ENCODE data around the gene IFIH1.

The IFIH1 gene

GRCh38 chr2:162254236-162254871 is 64.1 kb downstream of the IFIH1 start:
- Histone ChIP-seq H3K9ac (ENCODE audit: low read depth, low read length, poor library complexity) (no peak overlapping the region), H2BK120ac (ENCODE audit: low read depth, low read length) (no peak overlapping the region), H3K18ac (ENCODE audit: low read length) (no peak overlapping the region), H2AFZ (ENCODE audit: low read length) (no peak overlapping the region), H2BK15ac (ENCODE audit: low read length) (no peak overlapping the region), H3K4me3 (ENCODE audit: low read length in 2 of 2) (no peak overlapping the region), H3K4ac (ENCODE audit: low read length) (no peak overlapping the region), H2AK5ac (ENCODE audit: low read depth, low read length) (no peak overlapping the region), H4K8ac (ENCODE audit: low read depth, low read length) (no peak overlapping the region), H3K4me1 (ENCODE audit: control insufficient read depth in 2 of 2, insufficient read depth in 1 of 2, low read depth in 1 of 2, low read length in 2 of 2) (no peaks in the 10 kb centered on the region), H3K23ac (ENCODE audit: low read depth, low read length, poor library complexity) (no peak overlapping the region), H3K27me3 (ENCODE audit: control insufficient read depth in 3 of 3, insufficient read depth in 3 of 3, low read depth in 1 of 3, low read length in 3 of 3) (no peaks in the 10 kb centered on the region), H3K4me2 (ENCODE audit: insufficient read depth, low read length, poor library complexity, severe bottlenecking) (no peak overlapping the region), H4K91ac (ENCODE audit: low read depth, low read length, poor library complexity) (no peak overlapping the region), H3K36me3 (replicated peaks in 1 of 2; ENCODE audit: control insufficient read depth in 2 of 2, insufficient read depth in 2 of 2, low read length in 2 of 2) (no peaks in the 10 kb centered on the region), H2BK12ac (ENCODE audit: low read length) (no peak overlapping the region), H2BK5ac (ENCODE audit: low read length) (no peak overlapping the region), H3K14ac (ENCODE audit: low read length) (no peak overlapping the region), H3K79me1 (ENCODE audit: low read depth, low read length) (no peaks in the 10 kb centered on the region), H3K27ac (replicated peaks; ENCODE audit: low read length) (no peak overlapping the region), H3K9me3 (replicated peaks in 1 of 2; ENCODE audit: control insufficient read depth in 2 of 2, insufficient read depth in 1 of 2, low read depth in 1 of 2, low read length in 2 of 2) (no peaks in the 10 kb centered on the region)
- no peak for DNase-seq (ENCODE audit: low spot score)
- no CpG with 5 or more reads among the region's 2 CpGs for WGBS, 2 donors (ENCODE audit: extremely low coverage in 2 of 2, insufficient read length in 2 of 2, insufficient replicate concordance in 1 of 2)

- no peak overlapping the region for H2AFZ ChIP-seq (ENCODE audit: low read length)
- no peak overlapping the region for H3K4ac ChIP-seq (ENCODE audit: low read length)
- no peaks in the 10 kb centered on the region for H3K9me3 ChIP-seq (replicated peaks in 1 of 2; ENCODE audit: control insufficient read depth in 2 of 2, insufficient read depth in 1 of 2, low read depth in 1 of 2, low read length in 2 of 2)
- no peak overlapping the region for H2BK15ac ChIP-seq (ENCODE audit: low read length)
- no peaks in the 10 kb centered on the region for H3K36me3 ChIP-seq (replicated peaks in 1 of 2; ENCODE audit: control insufficient read depth in 2 of 2, insufficient read depth in 2 of 2, low read length in 2 of 2)
- no peaks in the 10 kb centered on the region for H3K27me3 ChIP-seq (ENCODE audit: control insufficient read depth in 3 of 3, insufficient read depth in 3 of 3, low read depth in 1 of 3, low read length in 3 of 3)
- H4K91ac ChIP-seq (ENCODE audit: low read depth, low read length, poor library complexity), result no peak overlapping the region
- no peaks in the 10 kb centered on the region for H3K4me1 ChIP-seq (ENCODE audit: control insufficient read depth in 2 of 2, insufficient read depth in 1 of 2, low read depth in 1 of 2, low read length in 2 of 2)
- DNase-seq (ENCODE audit: low spot score), result no peak
- H3K9ac ChIP-seq (ENCODE audit: low read depth, low read length, poor library complexity), result no peak overlapping the region
- no peaks in the 10 kb centered on the region for H3K79me1 ChIP-seq (ENCODE audit: low read depth, low read length)
- H4K8ac ChIP-seq (ENCODE audit: low read depth, low read length), result no peak overlapping the region
- no peak overlapping the region for H3K18ac ChIP-seq (ENCODE audit: low read length)
- no peak overlapping the region for H2AK5ac ChIP-seq (ENCODE audit: low read depth, low read length)
- H2BK5ac ChIP-seq (ENCODE audit: low read length), result no peak overlapping the region
- no peak overlapping the region for H2BK12ac ChIP-seq (ENCODE audit: low read length)
- H2BK120ac ChIP-seq (ENCODE audit: low read depth, low read length), result no peak overlapping the region
- no peak overlapping the region for H3K4me3 ChIP-seq (ENCODE audit: low read length in 2 of 2)
- no CpG with 5 or more reads among the region's 3 CpGs for WGBS, 2 donors (ENCODE audit: extremely low coverage in 2 of 2, insufficient read length in 2 of 2, insufficient replicate concordance in 1 of 2)
- no peak overlapping the region for H3K4me2 ChIP-seq (ENCODE audit: insufficient read depth, low read length, poor library complexity, severe bottlenecking)
- H3K27ac ChIP-seq (replicated peaks; ENCODE audit: low read length), result no peak overlapping the region
- no peak overlapping the region for H3K14ac ChIP-seq (ENCODE audit: low read length)
- H3K23ac ChIP-seq (ENCODE audit: low read depth, low read length, poor library complexity), result no peak overlapping the region
Measured at GRCh38 chr2:162253435-162253834, 65.0 kb downstream of the IFIH1 start.

DNA sequence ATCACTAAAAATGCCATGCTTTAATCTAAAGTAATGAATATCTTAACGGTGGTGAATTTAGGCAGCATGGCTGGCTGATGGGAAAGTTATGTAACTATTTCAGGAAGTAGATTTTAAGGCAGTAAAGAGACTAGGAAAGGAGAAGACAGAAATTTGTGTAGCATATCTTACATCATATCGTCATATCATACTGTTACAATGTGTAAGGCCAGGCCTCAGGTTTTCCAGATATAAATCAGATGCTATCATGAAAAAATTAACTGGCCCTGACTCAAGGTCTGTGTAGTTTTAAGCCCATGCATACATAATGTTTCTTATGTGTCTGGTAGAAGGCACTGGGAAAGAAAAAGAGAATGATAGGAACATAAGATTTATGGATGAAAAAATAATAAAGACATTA is 66.3 kb downstream of the IFIH1 start:
- no CpG with 5 or more reads among the region's 2 CpGs for WGBS, 2 donors (ENCODE audit: extremely low coverage in 2 of 2, insufficient read length in 2 of 2, insufficient replicate concordance in 1 of 2)

GRCh38 chr2:162245781-162246180 is 72.7 kb downstream of the IFIH1 start:
- H2BK15ac ChIP-seq (ENCODE audit: low read length), result no peak overlapping the region
- H2BK5ac ChIP-seq (ENCODE audit: low read length), result no peak overlapping the region
- no peak overlapping the region for H2BK120ac ChIP-seq (ENCODE audit: low read depth, low read length)
- H3K9ac ChIP-seq (ENCODE audit: low read depth, low read length, poor library complexity), result no peak overlapping the region
- H3K4me2 ChIP-seq (ENCODE audit: insufficient read depth, low read length, poor library complexity, severe bottlenecking), result no peak overlapping the region
- H2BK12ac ChIP-seq (ENCODE audit: low read length), result no peak overlapping the region
- H3K4me3 ChIP-seq (ENCODE audit: low read length in 2 of 2), result no peak overlapping the region
- H3K4me1 ChIP-seq (ENCODE audit: control insufficient read depth in 2 of 2, insufficient read depth in 1 of 2, low read depth in 1 of 2, low read length in 2 of 2), result peaks cover 0 to 2% of the 10 kb centered on the region in 2 donors
- H2AFZ ChIP-seq (ENCODE audit: low read length), result no peak overlapping the region
- H4K8ac ChIP-seq (ENCODE audit: low read depth, low read length), result no peak overlapping the region
- H4K91ac ChIP-seq (ENCODE audit: low read depth, low read length, poor library complexity), result no peak overlapping the region
- H3K9me3 ChIP-seq (replicated peaks in 1 of 2; ENCODE audit: control insufficient read depth in 2 of 2, insufficient read depth in 1 of 2, low read depth in 1 of 2, low read length in 2 of 2), result no peaks in the 10 kb centered on the region
- no peaks in the 10 kb centered on the region for H3K79me1 ChIP-seq (ENCODE audit: low read depth, low read length)
- no peak overlapping the region for H2AK5ac ChIP-seq (ENCODE audit: low read depth, low read length)
- H3K27me3 ChIP-seq (ENCODE audit: control insufficient read depth in 3 of 3, insufficient read depth in 3 of 3, low read depth in 1 of 3, low read length in 3 of 3), result no peaks in the 10 kb centered on the region
- no peak overlapping the region for H3K23ac ChIP-seq (ENCODE audit: low read depth, low read length, poor library complexity)
- DNase-seq (ENCODE audit: low spot score), result no peak
- H3K27ac ChIP-seq (replicated peaks; ENCODE audit: low read length), result no peak overlapping the region
- H3K18ac ChIP-seq (ENCODE audit: low read length), result no peak overlapping the region
- H3K4ac ChIP-seq (ENCODE audit: low read length), result no peak overlapping the region
- H3K14ac ChIP-seq (ENCODE audit: low read length), result no peak overlapping the region
- no peaks in the 10 kb centered on the region for H3K36me3 ChIP-seq (replicated peaks in 1 of 2; ENCODE audit: control insufficient read depth in 2 of 2, insufficient read depth in 2 of 2, low read length in 2 of 2)

More for the DNA sequence above, 66.3 kb downstream of the IFIH1 start:
- no peak overlapping the region for H3K18ac ChIP-seq (ENCODE audit: low read length)
- H4K91ac ChIP-seq (ENCODE audit: low read depth, low read length, poor library complexity), result no peak overlapping the region
- no peak overlapping the region for H2AK5ac ChIP-seq (ENCODE audit: low read depth, low read length)
- H2BK12ac ChIP-seq (ENCODE audit: low read length), result no peak overlapping the region
- no peak overlapping the region for H3K4ac ChIP-seq (ENCODE audit: low read length)
- no peaks in the 10 kb centered on the region for H3K9me3 ChIP-seq (replicated peaks in 1 of 2; ENCODE audit: control insufficient read depth in 2 of 2, insufficient read depth in 1 of 2, low read depth in 1 of 2, low read length in 2 of 2)
- DNase-seq (ENCODE audit: low spot score), result no peak
- no peak overlapping the region for H2BK120ac ChIP-seq (ENCODE audit: low read depth, low read length)
- H3K23ac ChIP-seq (ENCODE audit: low read depth, low read length, poor library complexity), result no peak overlapping the region
- no peak overlapping the region for H2AFZ ChIP-seq (ENCODE audit: low read length)
- no peaks in the 10 kb centered on the region for H3K27me3 ChIP-seq (ENCODE audit: control insufficient read depth in 3 of 3, insufficient read depth in 3 of 3, low read depth in 1 of 3, low read length in 3 of 3)
- H3K4me2 ChIP-seq (ENCODE audit: insufficient read depth, low read length, poor library complexity, severe bottlenecking), result no peak overlapping the region
- no peak overlapping the region for H3K9ac ChIP-seq (ENCODE audit: low read depth, low read length, poor library complexity)
- no peak overlapping the region for H4K8ac ChIP-seq (ENCODE audit: low read depth, low read length)
- H3K27ac ChIP-seq (replicated peaks; ENCODE audit: low read length), result no peak overlapping the region
- H3K4me1 ChIP-seq (ENCODE audit: control insufficient read depth in 2 of 2, insufficient read depth in 1 of 2, low read depth in 1 of 2, low read length in 2 of 2), result no peaks in the 10 kb centered on the region
- no peaks in the 10 kb centered on the region for H3K36me3 ChIP-seq (replicated peaks in 1 of 2; ENCODE audit: control insufficient read depth in 2 of 2, insufficient read depth in 2 of 2, low read length in 2 of 2)
- H2BK15ac ChIP-seq (ENCODE audit: low read length), result no peak overlapping the region
- H3K79me1 ChIP-seq (ENCODE audit: low read depth, low read length), result no peaks in the 10 kb centered on the region
- H3K14ac ChIP-seq (ENCODE audit: low read length), result no peak overlapping the region
- no peak overlapping the region for H3K4me3 ChIP-seq (ENCODE audit: low read length in 2 of 2)
- H2BK5ac ChIP-seq (ENCODE audit: low read length), result no peak overlapping the region

Data from neuronal stem cell (in vitro differentiated cells).